Endothelial cell of umbilical vein (primary cell): ENCODE results near the gene NCOR1. TPM values are rescaled to one million over a fixed set of nuclear protein-coding genes. Genes with fewer than 3 reads are reported as not detected.

Source experiments
- BruUV-seq: library from RNA; stranded (reverse); fragments of 400-500 nt; replicated peaks from 2 replicates; lab custom pipeline; 2021; lab: Mats Ljungman, UMichigan
- CTCF ChIA-PET: fragments of 300-600, 350-600 bp; sonication (Branson Sonifier 250); formaldehyde crosslinking; loops from one replicate; lab custom pipeline; 2021; ENCODE audit warnings: antibody characterized with exemption, inconsistent platforms; lab: Charles Lee
- POLR2A ChIA-PET: fragments of 300-600, 350-600 bp; sonication (Branson Sonifier 250); formaldehyde crosslinking; loops from one replicate; lab custom pipeline; 2021; ENCODE audit warnings: antibody characterized with exemption, inconsistent platforms; lab: Charles Lee
- DNase-seq: peaks from one replicate; pipeline ENCODE4 v3.0.0-alpha.2; 2011; ENCODE audit warnings: low read depth, low spot score
- FAIRE-seq: peaks from 2 replicates; lab custom pipeline; 2011; peaks lifted over from hg19 to GRCh38; lab: Jason Lieb, UNC
- H2AFZ ChIP-seq: 2 replicates; pipeline ENCODE4 v1.6.0; 2012; ENCODE audit warnings: low read depth, low read length, control low read depth, inconsistent platforms
- H3K27ac ChIP-seq: 2 replicates; pipeline ENCODE4 v1.5.1; 2011; ENCODE audit warnings: low read depth, mild to moderate bottlenecking, control low read depth, low read length, moderate library complexity; ENCODE audit not compliant: insufficient read depth
- H3K27me3 ChIP-seq, 2 experiments: 2 replicates each; pipeline versions ENCODE4 v1.6.0 to v1.6.1; 2011; ENCODE audit warnings: low read length in 2 of 2, mixed read lengths in 1 of 2; ENCODE audit not compliant: control insufficient read depth in 2 of 2, insufficient read depth in 2 of 2
- H3K36me3 ChIP-seq, 2 experiments: 2 replicates in 1 of 2; 3 replicates in 1 of 2; pipeline ENCODE4 v1.5.1; 2011; ENCODE audit warnings: low read length in 2 of 2, mild to moderate bottlenecking in 1 of 2, moderate library complexity in 1 of 2; ENCODE audit not compliant: control insufficient read depth in 2 of 2, insufficient read depth in 2 of 2; ENCODE audit errors: extremely low read depth in 1 of 2
- H3K4me1 ChIP-seq: 3 replicates; pipeline ENCODE4 v1.5.1; 2011; ENCODE audit warnings: mild to moderate bottlenecking, low read length; ENCODE audit not compliant: control insufficient read depth, insufficient read depth; ENCODE audit errors: extremely low read depth
- H3K4me2 ChIP-seq: 2 replicates; pipeline ENCODE4 v1.6.1; 2011; ENCODE audit warnings: low read length, control low read depth, mixed read lengths; ENCODE audit not compliant: insufficient read depth
- H3K4me3 ChIP-seq, 3 experiments: fragments of 200-600 bp in 1 of 3; sonication (generic), shearing (Covaris generic) in 1 of 3; replicated peaks in 1 of 3; 2 replicates each; pipeline ENCODE4 v1.5.1; 2011 to 2016; ENCODE audit warnings: control low read depth in 3 of 3, low read length in 3 of 3, mild to moderate bottlenecking in 2 of 3, inconsistent platforms in 1 of 3, low read depth in 1 of 3, moderate library complexity in 1 of 3; ENCODE audit not compliant: insufficient read depth in 1 of 3
- H3K79me2 ChIP-seq: 2 replicates; pipeline ENCODE4 v1.6.0; 2012; ENCODE audit warnings: low read length, inconsistent platforms; ENCODE audit not compliant: control insufficient read depth, insufficient read depth
- H3K9ac ChIP-seq: replicated peaks from 2 replicates; pipeline ENCODE3; 2011; ENCODE audit warnings: low read length, control low read depth; ENCODE audit not compliant: insufficient read depth; ENCODE audit errors: extremely low read depth
- H3K9me1 ChIP-seq: replicated peaks from 3 replicates; pipeline ENCODE4 v1.6.0; 2011; ENCODE audit warnings: mild to moderate bottlenecking, low read length; ENCODE audit not compliant: control insufficient read depth, insufficient read depth; ENCODE audit errors: extremely low read depth
- H3K9me3 ChIP-seq: replicated peaks from 2 replicates; pipeline ENCODE4 v1.5.1; 2012; ENCODE audit warnings: low read length, inconsistent platforms; ENCODE audit not compliant: control insufficient read depth, insufficient read depth
- H4K20me1 ChIP-seq: replicated peaks from 2 replicates; pipeline ENCODE3; 2011; ENCODE audit warnings: mild to moderate bottlenecking, low read length; ENCODE audit not compliant: control insufficient read depth, insufficient read depth; ENCODE audit errors: extremely low read depth
- EZH2 ChIP-seq: IDR thresholded peaks from 2 replicates; pipeline ENCODE4 v1.6.1; 2012; ENCODE audit warnings: borderline replicate concordance, low read depth, mild to moderate bottlenecking, moderate library complexity, low read length, inconsistent platforms; ENCODE audit not compliant: severe bottlenecking
- FOS ChIP-seq: IDR thresholded peaks from 2 replicates; pipeline ENCODE4 v1.6.1; 2011; ENCODE audit warnings: mild to moderate bottlenecking, low read length, moderate library complexity, borderline replicate concordance; ENCODE audit not compliant: insufficient read depth
- GATA2 ChIP-seq: IDR thresholded peaks from 2 replicates; pipeline ENCODE4 v1.7.0; 2011; ENCODE audit warnings: low read depth, mild to moderate bottlenecking, moderate library complexity, mixed read lengths, low read length; ENCODE audit not compliant: insufficient read length, insufficient read depth
- JUN ChIP-seq: IDR thresholded peaks from 2 replicates; pipeline ENCODE4 v1.6.1; 2011; ENCODE audit warnings: borderline replicate concordance, low read depth; ENCODE audit not compliant: insufficient read length, insufficient read depth
- MYC ChIP-seq: IDR thresholded peaks from one replicate; pipeline ENCODE4 v1.6.1; 2011; ENCODE audit warnings: mild to moderate bottlenecking, low read depth, low read length
- POLR2A ChIP-seq: IDR thresholded peaks from 2 replicates; pipeline ENCODE4 v1.6.1; 2012; ENCODE audit warnings: low read depth, mild to moderate bottlenecking, control low read depth, low read length
- POLR2AphosphoS5 ChIP-seq: IDR thresholded peaks from 2 replicates; pipeline ENCODE4 v1.6.1; 2012; ENCODE audit warnings: low read depth, mild to moderate bottlenecking, control low read depth, low read length, moderate library complexity; ENCODE audit not compliant: insufficient read depth
- dilution Hi-C: fragments of 300-500 bp; cut with MboI; formaldehyde crosslinking; loops from one replicate; pipeline ENCODE4 v1.15.0; 2019; ENCODE audit warnings: low sequenced_read_pairs; ENCODE audit not compliant: extremely low pct_ligation_motif_present
- intact Hi-C: fragments of 100-400 bp; cut with micrococcal nuclease; formaldehyde crosslinking; loops from one replicate; pipeline ENCODE4 v1.10.0; 2022
- polyA plus RNA-seq, 4 experiments: library from polyadenylated mRNA; depleted of rRNA in 3 of 4; stranded (reverse) in 3 of 4; unstranded in 1 of 4; fragments of >200 nt; gene quantifications; 2 replicates each; pipeline versions ENCODE4 v1.2.1 to v1.2.3, GENCODE V29; 2011 to 2012; ENCODE audit warnings: missing spikeins in 1 of 4
- total RNA-seq: library from RNA; stranded (reverse); gene quantifications from 2 replicates; pipeline ENCODE4 v1.2.3, GENCODE V29; 2021
- TF ChIP-seq, protein P1 (sequence below), 2 donors: IDR thresholded peaks; 1 replicate in 1 of 2; 2 replicates in 1 of 2; pipeline ENCODE4 v1.5.1; 2011; ENCODE audit warnings: low read length in 2 of 2, mild to moderate bottlenecking in 2 of 2, moderate library complexity in 2 of 2, control low read depth in 1 of 2, inconsistent platforms in 1 of 2, low read depth in 1 of 2; ENCODE audit not compliant: insufficient read depth in 1 of 2; ENCODE audit errors: extremely low read depth in 1 of 2
- TF ChIP-seq, protein P2 (sequence below): IDR thresholded peaks from 2 replicates; pipeline ENCODE4 v1.6.1; 2011; ENCODE audit not compliant: insufficient read depth, insufficient read length

NCOR1 gene
- total and polyA plus RNA-seq, 2 donors (not counting 3 experiments of a cell fraction or from before 2014, with no cell fraction given): 90.0 to 134 TPM

DNA sequence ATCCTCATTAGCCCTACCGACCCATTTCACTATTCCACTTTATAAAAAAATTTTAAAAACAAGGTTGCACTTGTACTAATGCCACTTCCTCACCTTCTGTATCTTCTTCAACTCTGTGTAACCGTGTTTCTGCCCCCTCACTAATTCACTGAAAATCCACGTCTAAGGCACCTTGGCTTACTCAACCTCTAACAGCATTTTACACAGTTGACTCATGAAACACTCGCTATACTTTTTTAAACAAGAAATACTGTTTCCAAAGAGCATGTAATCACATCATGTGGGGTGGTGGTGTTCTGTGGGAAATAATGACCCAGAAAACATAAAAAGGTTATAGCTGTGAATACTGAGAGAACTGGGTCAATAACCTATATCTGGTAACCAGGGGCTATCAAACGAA, 79.9 kb downstream of the NCOR1 start:
- Histone ChIP-seq H3K9ac (no peak overlapping the region), H3K27me3 (no peaks in the 10 kb centered on the region), H3K9me3 (no peaks in the 10 kb centered on the region), H3K36me3 (peaks cover 10 to 15% of the 10 kb centered on the region in 2 experiments), H3K4me2 (no peak overlapping the region), H3K4me3 (no peak overlapping the region), H3K79me2 (no peaks in the 10 kb centered on the region), H2AFZ (no peak overlapping the region), H4K20me1 (no peaks in the 10 kb centered on the region), H3K4me1 (no peaks in the 10 kb centered on the region), H3K9me1 (no peaks in the 10 kb centered on the region), H3K27ac (no peak overlapping the region)
- no peak for TF ChIP-seq MYC
- no peak for TF ChIP-seq POLR2AphosphoS5
- TF ChIP-seq, protein P1, sequence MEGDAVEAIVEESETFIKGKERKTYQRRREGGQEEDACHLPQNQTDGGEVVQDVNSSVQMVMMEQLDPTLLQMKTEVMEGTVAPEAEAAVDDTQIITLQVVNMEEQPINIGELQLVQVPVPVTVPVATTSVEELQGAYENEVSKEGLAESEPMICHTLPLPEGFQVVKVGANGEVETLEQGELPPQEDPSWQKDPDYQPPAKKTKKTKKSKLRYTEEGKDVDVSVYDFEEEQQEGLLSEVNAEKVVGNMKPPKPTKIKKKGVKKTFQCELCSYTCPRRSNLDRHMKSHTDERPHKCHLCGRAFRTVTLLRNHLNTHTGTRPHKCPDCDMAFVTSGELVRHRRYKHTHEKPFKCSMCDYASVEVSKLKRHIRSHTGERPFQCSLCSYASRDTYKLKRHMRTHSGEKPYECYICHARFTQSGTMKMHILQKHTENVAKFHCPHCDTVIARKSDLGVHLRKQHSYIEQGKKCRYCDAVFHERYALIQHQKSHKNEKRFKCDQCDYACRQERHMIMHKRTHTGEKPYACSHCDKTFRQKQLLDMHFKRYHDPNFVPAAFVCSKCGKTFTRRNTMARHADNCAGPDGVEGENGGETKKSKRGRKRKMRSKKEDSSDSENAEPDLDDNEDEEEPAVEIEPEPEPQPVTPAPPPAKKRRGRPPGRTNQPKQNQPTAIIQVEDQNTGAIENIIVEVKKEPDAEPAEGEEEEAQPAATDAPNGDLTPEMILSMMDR (IDR thresholded peaks at IDR 0.05; ENCODE audit: extremely low read depth in 1 of 2, insufficient read depth in 1 of 2, low read depth in 1 of 2, low read length in 2 of 2): no peak
- no peak for TF ChIP-seq JUN
- TF ChIP-seq EZH2: no peak
- TF ChIP-seq FOS: no peak
- TF ChIP-seq GATA2: no peak
- TF ChIP-seq POLR2A: no peak
- TF ChIP-seq, protein P2, sequence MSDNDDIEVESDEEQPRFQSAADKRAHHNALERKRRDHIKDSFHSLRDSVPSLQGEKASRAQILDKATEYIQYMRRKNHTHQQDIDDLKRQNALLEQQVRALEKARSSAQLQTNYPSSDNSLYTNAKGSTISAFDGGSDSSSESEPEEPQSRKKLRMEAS: no peak
- dilution Hi-C loops: no loop called here
- no peak for DNase-seq
- intact Hi-C loops: no loop called here
- ChIA-PET CTCF (no interaction called here), POLR2A (no interaction called here)
- no peak for FAIRE-seq
- BruUV-seq: no TSS peak
